ENCODE data around the gene CMIP. TPM values are rescaled to one million over a fixed set of nuclear protein-coding genes. Genes with fewer than 3 reads are reported as not detected.

Gene CMIP
- total RNA-seq, 1 experiment from 2014 or later = 63.7 TPM

DNA sequence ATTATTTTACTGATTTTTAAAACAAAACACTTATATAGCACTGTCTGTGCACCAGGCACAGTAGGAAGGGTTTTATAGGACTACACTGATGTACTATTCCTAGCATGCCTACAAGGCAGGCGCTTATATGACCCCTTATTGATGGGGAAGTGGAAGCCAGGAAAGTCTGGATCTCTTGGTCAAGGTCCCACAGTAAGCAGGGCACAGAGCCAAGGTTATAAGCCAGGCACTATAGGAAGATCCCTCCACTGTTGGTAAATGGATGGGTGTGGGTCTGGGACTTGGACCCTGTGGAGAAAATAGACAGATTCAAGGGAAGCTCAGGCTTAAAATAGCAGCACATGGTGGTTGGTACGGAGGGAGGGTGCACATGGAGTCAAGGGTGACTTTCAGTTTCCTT lies 275.4 kb downstream of the CMIP start:
- ATAC-seq (no peak), DNase-seq (ENCODE audit: low spot score) (no peak)
- Mint-ChIP-seq H3K36me3 (peaks cover 2% of the 10 kb centered on the region; the same call in 1 of the 2 replicates), H3K9me3 (peaks cover 10% of the 10 kb centered on the region), H3K4me3 (no peak overlapping the region), H3K27me3 (ENCODE audit: low read depth) (no peaks in the 10 kb centered on the region), H3K27ac (no peak overlapping the region), H3K4me1 (peaks cover 40% of the 10 kb centered on the region)
- TF ChIP-seq, protein P1, sequence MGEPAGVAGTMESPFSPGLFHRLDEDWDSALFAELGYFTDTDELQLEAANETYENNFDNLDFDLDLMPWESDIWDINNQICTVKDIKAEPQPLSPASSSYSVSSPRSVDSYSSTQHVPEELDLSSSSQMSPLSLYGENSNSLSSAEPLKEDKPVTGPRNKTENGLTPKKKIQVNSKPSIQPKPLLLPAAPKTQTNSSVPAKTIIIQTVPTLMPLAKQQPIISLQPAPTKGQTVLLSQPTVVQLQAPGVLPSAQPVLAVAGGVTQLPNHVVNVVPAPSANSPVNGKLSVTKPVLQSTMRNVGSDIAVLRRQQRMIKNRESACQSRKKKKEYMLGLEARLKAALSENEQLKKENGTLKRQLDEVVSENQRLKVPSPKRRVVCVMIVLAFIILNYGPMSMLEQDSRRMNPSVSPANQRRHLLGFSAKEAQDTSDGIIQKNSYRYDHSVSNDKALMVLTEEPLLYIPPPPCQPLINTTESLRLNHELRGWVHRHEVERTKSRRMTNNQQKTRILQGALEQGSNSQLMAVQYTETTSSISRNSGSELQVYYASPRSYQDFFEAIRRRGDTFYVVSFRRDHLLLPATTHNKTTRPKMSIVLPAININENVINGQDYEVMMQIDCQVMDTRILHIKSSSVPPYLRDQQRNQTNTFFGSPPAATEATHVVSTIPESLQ (CRISPR knock-in tag; IDR thresholded peaks at IDR 0.05) = no peak
- TF ChIP-seq, protein P2, sequence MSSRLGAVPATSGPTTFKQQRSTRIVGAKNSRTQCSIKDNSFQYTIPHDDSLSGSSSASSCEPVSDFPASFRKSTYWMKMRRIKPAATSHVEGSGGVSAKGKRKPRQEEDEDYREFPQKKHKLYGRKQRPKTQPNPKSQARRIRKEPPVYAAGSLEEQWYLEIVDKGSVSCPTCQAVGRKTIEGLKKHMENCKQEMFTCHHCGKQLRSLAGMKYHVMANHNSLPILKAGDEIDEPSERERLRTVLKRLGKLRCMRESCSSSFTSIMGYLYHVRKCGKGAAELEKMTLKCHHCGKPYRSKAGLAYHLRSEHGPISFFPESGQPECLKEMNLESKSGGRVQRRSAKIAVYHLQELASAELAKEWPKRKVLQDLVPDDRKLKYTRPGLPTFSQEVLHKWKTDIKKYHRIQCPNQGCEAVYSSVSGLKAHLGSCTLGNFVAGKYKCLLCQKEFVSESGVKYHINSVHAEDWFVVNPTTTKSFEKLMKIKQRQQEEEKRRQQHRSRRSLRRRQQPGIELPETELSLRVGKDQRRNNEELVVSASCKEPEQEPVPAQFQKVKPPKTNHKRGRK (CRISPR knock-in tag; IDR thresholded peaks at IDR 0.05; ENCODE audit: borderline replicate concordance) = no peak
- no peak for TF ChIP-seq JUN (CRISPR knock-in tag; IDR thresholded peaks at IDR 0.05)
- ChIA-PET POLR2A (no interaction called here), CTCF (interaction anchor here (0.7 to 1.2 kb wide), 2 partner anchors 10 to 22 kb away, joined by 3 read pairs; no protein-coding TSS in a partner anchor)

DNA sequence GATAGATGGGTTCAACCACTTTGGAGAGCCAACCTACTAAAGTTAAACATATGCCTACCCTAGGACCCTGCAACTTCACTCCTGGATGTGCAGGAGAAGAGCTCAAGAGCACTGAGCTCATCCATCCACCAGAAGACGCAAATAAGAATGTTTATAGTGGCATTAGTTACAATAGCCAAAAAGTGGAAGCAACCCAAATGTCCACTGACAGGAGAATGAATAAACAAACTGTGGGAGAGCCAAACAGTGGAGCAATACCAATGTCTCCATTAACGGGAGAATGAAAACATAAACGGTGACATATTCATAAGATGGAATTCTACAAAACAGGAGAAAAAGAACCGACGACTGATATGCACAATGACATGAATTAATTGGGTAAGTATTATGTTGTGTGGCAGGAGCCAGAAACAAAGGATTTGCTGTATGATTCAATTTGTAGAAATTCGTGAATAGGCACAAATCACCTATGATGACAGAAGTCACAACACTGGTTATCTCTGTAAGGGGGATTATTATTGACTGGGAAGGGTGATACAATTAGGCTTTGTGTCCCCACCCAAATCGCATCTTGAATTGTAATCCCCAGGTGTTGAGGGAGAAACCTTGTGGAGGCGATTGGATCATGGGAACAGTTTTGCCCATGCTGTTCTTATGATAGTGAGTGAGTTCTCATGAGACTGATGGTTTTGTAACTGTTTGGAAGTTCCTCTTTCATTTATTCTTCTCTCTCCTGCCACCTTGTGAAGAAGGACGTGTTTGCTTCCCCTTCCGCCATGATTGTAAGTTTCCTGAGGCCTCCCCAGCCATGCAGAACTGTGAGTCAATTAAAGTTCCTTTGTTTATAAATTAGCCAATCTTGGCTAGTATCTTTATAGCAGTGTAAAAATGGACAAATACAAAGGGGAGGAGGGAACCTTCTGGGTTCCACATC lies 276.6 kb downstream of the CMIP start:
- ChIA-PET POLR2A (interaction anchor here (0.6 kb wide), 1 partner anchor 315 kb away, joined by 3 read pairs; no protein-coding TSS in a partner anchor), CTCF (interaction anchor here (1.2 kb wide), 1 partner anchor 23 kb away, joined by 3 read pairs; no protein-coding TSS in a partner anchor)
- peaks cover 32% of the 10 kb centered on the region for H3K4me1 Mint-ChIP-seq
- TF ChIP-seq, protein P3, sequence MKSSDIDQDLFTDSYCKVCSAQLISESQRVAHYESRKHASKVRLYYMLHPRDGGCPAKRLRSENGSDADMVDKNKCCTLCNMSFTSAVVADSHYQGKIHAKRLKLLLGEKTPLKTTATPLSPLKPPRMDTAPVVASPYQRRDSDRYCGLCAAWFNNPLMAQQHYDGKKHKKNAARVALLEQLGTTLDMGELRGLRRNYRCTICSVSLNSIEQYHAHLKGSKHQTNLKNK (CRISPR knock-in tag; IDR thresholded peaks at IDR 0.05) = no peak
- TF ChIP-seq FOXK1 (CRISPR knock-in tag; IDR thresholded peaks at IDR 0.05) (no peak), SMAD4 (CRISPR knock-in tag; IDR thresholded peaks at IDR 0.05) (no peak)
- TF ChIP-seq, protein P4, sequence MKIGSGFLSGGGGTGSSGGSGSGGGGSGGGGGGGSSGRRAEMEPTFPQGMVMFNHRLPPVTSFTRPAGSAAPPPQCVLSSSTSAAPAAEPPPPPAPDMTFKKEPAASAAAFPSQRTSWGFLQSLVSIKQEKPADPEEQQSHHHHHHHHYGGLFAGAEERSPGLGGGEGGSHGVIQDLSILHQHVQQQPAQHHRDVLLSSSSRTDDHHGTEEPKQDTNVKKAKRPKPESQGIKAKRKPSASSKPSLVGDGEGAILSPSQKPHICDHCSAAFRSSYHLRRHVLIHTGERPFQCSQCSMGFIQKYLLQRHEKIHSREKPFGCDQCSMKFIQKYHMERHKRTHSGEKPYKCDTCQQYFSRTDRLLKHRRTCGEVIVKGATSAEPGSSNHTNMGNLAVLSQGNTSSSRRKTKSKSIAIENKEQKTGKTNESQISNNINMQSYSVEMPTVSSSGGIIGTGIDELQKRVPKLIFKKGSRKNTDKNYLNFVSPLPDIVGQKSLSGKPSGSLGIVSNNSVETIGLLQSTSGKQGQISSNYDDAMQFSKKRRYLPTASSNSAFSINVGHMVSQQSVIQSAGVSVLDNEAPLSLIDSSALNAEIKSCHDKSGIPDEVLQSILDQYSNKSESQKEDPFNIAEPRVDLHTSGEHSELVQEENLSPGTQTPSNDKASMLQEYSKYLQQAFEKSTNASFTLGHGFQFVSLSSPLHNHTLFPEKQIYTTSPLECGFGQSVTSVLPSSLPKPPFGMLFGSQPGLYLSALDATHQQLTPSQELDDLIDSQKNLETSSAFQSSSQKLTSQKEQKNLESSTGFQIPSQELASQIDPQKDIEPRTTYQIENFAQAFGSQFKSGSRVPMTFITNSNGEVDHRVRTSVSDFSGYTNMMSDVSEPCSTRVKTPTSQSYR (CRISPR knock-in tag; IDR thresholded peaks at IDR 0.05) = no peak
- H3K27ac Mint-ChIP-seq = no peak overlapping the region
- H3K4me3 Mint-ChIP-seq = no peak overlapping the region
- DNase-seq (ENCODE audit: low spot score) = no peak
- H3K9me3 Mint-ChIP-seq = peaks cover 10% of the 10 kb centered on the region
- H3K27me3 Mint-ChIP-seq (ENCODE audit: low read depth) = no peaks in the 10 kb centered on the region
- H3K36me3 Mint-ChIP-seq = peaks cover 2% of the 10 kb centered on the region; the same call in 1 of the 2 replicates
- ATAC-seq = no peak

DNA sequence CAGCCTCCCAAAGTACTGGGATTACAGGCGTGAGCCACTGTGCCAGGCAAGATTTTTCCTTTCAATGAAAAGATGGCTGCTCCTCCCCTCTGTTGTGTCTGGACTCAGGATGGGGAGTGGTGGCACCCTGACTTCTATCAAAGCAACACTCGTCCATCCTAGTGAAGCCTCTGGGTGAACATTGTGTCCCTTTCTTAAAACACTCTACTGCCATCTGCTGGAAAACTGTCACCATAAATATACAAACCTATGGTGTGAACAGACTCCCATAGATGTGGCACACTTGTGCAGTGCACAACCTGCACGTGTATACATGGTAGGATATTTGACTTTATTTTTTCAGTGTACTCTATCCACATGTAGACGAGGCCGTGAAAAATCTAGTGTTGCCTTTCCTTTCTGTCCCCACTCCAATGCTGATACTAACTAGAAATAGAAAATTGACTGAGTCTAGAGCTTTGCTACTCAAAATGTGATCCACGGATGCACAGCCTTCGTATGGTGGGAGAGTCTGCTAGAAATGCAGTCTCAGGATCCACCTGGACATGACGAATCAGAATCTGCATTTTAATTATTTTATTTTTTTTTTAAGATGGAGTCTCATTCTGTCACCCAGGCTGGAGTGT lies 278.6 kb downstream of the CMIP start:
- CTCF ChIA-PET = interaction anchor here (0.7 to 2.0 kb wide), 5 partner anchors 9 to 151 kb away, joined by 3 to 11 read pairs (median 3); no protein-coding TSS in a partner anchor
- peaks cover 27% of the 10 kb centered on the region for H3K4me1 Mint-ChIP-seq
- H3K36me3 Mint-ChIP-seq = peaks cover 2% of the 10 kb centered on the region; the same call in 1 of the 2 replicates
- ATAC-seq (peak; percentile 84), DNase-seq (ENCODE audit: low spot score) (no peak)
- TF ChIP-seq, protein P5, sequence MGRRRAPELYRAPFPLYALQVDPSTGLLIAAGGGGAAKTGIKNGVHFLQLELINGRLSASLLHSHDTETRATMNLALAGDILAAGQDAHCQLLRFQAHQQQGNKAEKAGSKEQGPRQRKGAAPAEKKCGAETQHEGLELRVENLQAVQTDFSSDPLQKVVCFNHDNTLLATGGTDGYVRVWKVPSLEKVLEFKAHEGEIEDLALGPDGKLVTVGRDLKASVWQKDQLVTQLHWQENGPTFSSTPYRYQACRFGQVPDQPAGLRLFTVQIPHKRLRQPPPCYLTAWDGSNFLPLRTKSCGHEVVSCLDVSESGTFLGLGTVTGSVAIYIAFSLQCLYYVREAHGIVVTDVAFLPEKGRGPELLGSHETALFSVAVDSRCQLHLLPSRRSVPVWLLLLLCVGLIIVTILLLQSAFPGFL (CRISPR knock-in tag; IDR thresholded peaks at IDR 0.05; ENCODE audit: borderline replicate concordance) = no peak
- TF ChIP-seq, protein P6, sequence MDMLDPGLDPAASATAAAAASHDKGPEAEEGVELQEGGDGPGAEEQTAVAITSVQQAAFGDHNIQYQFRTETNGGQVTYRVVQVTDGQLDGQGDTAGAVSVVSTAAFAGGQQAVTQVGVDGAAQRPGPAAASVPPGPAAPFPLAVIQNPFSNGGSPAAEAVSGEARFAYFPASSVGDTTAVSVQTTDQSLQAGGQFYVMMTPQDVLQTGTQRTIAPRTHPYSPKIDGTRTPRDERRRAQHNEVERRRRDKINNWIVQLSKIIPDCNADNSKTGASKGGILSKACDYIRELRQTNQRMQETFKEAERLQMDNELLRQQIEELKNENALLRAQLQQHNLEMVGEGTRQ (CRISPR knock-in tag; IDR thresholded peaks at IDR 0.05) = no peak
- no peak for TF ChIP-seq NFATC4 (CRISPR knock-in tag; IDR thresholded peaks at IDR 0.05)
- TF ChIP-seq, protein P7, sequence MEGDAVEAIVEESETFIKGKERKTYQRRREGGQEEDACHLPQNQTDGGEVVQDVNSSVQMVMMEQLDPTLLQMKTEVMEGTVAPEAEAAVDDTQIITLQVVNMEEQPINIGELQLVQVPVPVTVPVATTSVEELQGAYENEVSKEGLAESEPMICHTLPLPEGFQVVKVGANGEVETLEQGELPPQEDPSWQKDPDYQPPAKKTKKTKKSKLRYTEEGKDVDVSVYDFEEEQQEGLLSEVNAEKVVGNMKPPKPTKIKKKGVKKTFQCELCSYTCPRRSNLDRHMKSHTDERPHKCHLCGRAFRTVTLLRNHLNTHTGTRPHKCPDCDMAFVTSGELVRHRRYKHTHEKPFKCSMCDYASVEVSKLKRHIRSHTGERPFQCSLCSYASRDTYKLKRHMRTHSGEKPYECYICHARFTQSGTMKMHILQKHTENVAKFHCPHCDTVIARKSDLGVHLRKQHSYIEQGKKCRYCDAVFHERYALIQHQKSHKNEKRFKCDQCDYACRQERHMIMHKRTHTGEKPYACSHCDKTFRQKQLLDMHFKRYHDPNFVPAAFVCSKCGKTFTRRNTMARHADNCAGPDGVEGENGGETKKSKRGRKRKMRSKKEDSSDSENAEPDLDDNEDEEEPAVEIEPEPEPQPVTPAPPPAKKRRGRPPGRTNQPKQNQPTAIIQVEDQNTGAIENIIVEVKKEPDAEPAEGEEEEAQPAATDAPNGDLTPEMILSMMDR (IDR thresholded peaks at IDR 0.05) = no peak; the same call in 1 of the 2 replicates
- TF ChIP-seq, protein P8, sequence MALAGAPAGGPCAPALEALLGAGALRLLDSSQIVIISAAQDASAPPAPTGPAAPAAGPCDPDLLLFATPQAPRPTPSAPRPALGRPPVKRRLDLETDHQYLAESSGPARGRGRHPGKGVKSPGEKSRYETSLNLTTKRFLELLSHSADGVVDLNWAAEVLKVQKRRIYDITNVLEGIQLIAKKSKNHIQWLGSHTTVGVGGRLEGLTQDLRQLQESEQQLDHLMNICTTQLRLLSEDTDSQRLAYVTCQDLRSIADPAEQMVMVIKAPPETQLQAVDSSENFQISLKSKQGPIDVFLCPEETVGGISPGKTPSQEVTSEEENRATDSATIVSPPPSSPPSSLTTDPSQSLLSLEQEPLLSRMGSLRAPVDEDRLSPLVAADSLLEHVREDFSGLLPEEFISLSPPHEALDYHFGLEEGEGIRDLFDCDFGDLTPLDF (CRISPR knock-in tag; IDR thresholded peaks at IDR 0.05) = no peak
- H3K27me3 Mint-ChIP-seq (ENCODE audit: low read depth) = no peaks in the 10 kb centered on the region
- H3K4me3 Mint-ChIP-seq = no peak overlapping the region
- H3K9me3 Mint-ChIP-seq = peaks cover 10% of the 10 kb centered on the region
- H3K27ac Mint-ChIP-seq = no peak overlapping the region
- POLR2A ChIA-PET = no interaction called here

All from WTC11 (cell line).